OCI-LY3 (cell line): ENCODE results near the gene EIF1AX.

ENCODE experiments used
- H2AFZ ChIP-seq: fragments of 200-600, 300-600 bp; shearing (Covaris generic); 2 replicates; pipeline ENCODE4 v1.6.0; 2014; ENCODE audit warnings: antibody characterized with exemption, low read depth, low read length
- H3K27ac ChIP-seq: fragments of 200-600, 300-600 bp; sonication (generic); 2 replicates; pipeline ENCODE4 v1.5.1; 2014; ENCODE audit warnings: mild to moderate bottlenecking, low read length, moderate library complexity, mixed read lengths
- H3K27me3 ChIP-seq: fragments of 200-600, 300-600 bp; sonication (generic); 2 replicates; pipeline ENCODE4 v1.6.1; 2014; ENCODE audit warnings: low read depth, low read length, mixed read lengths
- H3K36me3 ChIP-seq: fragments of 200-600, 300-600 bp; sonication (generic); replicated peaks from 2 replicates; pipeline ENCODE3; 2014; ENCODE audit warnings: low read depth, low read length, mixed read lengths
- H3K4me1 ChIP-seq: fragments of 300-600, 200-600 bp; sonication (generic); 2 replicates; pipeline ENCODE4 v1.6.1; 2014; ENCODE audit warnings: low read length, mixed read lengths
- H3K4me2 ChIP-seq: fragments of 200-600, 300-600 bp; sonication (generic); 2 replicates; pipeline ENCODE4 v1.6.1; 2014; ENCODE audit warnings: low read length, mixed read lengths
- H3K4me3 ChIP-seq: fragments of 300-600, 200-600 bp; sonication (generic); 2 replicates; pipeline ENCODE4 v1.5.1; 2014; ENCODE audit warnings: antibody characterized with exemption, mild to moderate bottlenecking, low read length, moderate library complexity
- H3K79me2 ChIP-seq: fragments of 300-600, 200-600 bp; shearing (Covaris generic); 2 replicates; pipeline ENCODE4 v1.6.1; 2014; ENCODE audit warnings: mild to moderate bottlenecking, low read length, mixed read lengths
- H3K9ac ChIP-seq: fragments of 300-600, 200-600 bp; shearing (Covaris generic); 2 replicates; pipeline ENCODE4 v1.6.0; 2014; ENCODE audit warnings: mild to moderate bottlenecking, low read length, moderate library complexity
- H3K9me3 ChIP-seq: fragments of 200-600, 300-600 bp; shearing (Covaris generic); 2 replicates; pipeline ENCODE4 v1.6.1; 2014; ENCODE audit warnings: low read length, mixed read lengths; ENCODE audit not compliant: insufficient read depth
- H4K20me1 ChIP-seq: fragments of 200-600, 300-600 bp; sonication (generic); 2 replicates; pipeline ENCODE4 v1.6.1; 2016; ENCODE audit warnings: low read length, mixed read lengths; ENCODE audit not compliant: insufficient read depth
- CTCF ChIP-seq: fragments of 200-600, 300-600 bp; sonication (generic); IDR thresholded peaks from 2 replicates; pipeline ENCODE4 v1.5.1; 2014; ENCODE audit warnings: antibody characterized with exemption, low read length, low read depth
- EZH2phosphoT487 ChIP-seq: fragments of 200-600 bp; shearing (Covaris generic); IDR thresholded peaks from 2 replicates; pipeline ENCODE4 v1.6.1; 2018; ENCODE audit warnings: antibody characterized with exemption, mixed run types, low read depth

The EIF1AX gene

GRCh38 chrX:20139966-20140365, 1.7 kb downstream of the EIF1AX start:
- Histone ChIP-seq H4K20me1 (peaks cover 18% of the 10 kb centered on the region), H3K27me3 (no peaks in the 10 kb centered on the region), H3K4me1 (peaks cover 19% of the 10 kb centered on the region), H3K36me3 (peaks cover 27% of the 10 kb centered on the region), H3K27ac (no peak overlapping the region), H3K9me3 (no peaks in the 10 kb centered on the region), H3K4me3 (peak overlapping the region; percentile 93), H3K4me2 (peak overlapping the region; percentile 71), H2AFZ (no peak overlapping the region), H3K9ac (peak overlapping the region; percentile 87), H3K79me2 (peaks cover 56% of the 10 kb centered on the region)
- TF ChIP-seq CTCF (no peak), EZH2phosphoT487 (no peak)

- no peak overlapping the region for H3K4me2 ChIP-seq
- H4K20me1 ChIP-seq = peaks cover 33% of the 10 kb centered on the region
- TF ChIP-seq CTCF (no peak), EZH2phosphoT487 (no peak)
- H3K27me3 ChIP-seq = no peaks in the 10 kb centered on the region
- no peak overlapping the region for H3K27ac ChIP-seq
- H3K9ac ChIP-seq = no peak overlapping the region
- H3K36me3 ChIP-seq = peaks cover 46% of the 10 kb centered on the region
- H3K4me3 ChIP-seq = no peak overlapping the region
- H3K9me3 ChIP-seq = no peaks in the 10 kb centered on the region
- peaks cover 57% of the 10 kb centered on the region for H3K79me2 ChIP-seq
- H3K4me1 ChIP-seq = peaks cover 32% of the 10 kb centered on the region
- no peak overlapping the region for H2AFZ ChIP-seq
These were observed 5.7 kb downstream of the EIF1AX start for GRCh38 chrX:20135944-20136343.

GRCh38 chrX:20132666-20133065, 9.0 kb downstream of the EIF1AX start:
- peaks cover 27% of the 10 kb centered on the region for H3K79me2 ChIP-seq
- TF ChIP-seq EZH2phosphoT487 = no peak
- no peak for TF ChIP-seq CTCF

GRCh38 chrX:20130357-20130756, 11.3 kb downstream of the EIF1AX start:
- Histone ChIP-seq H3K36me3 (peaks cover 35% of the 10 kb centered on the region), H3K9ac (no peak overlapping the region), H4K20me1 (peaks cover 14% of the 10 kb centered on the region), H2AFZ (no peak overlapping the region), H3K4me3 (no peak overlapping the region), H3K27ac (no peak overlapping the region), H3K27me3 (no peaks in the 10 kb centered on the region), H3K4me1 (peaks cover 18% of the 10 kb centered on the region), H3K4me2 (no peak overlapping the region), H3K9me3 (no peaks in the 10 kb centered on the region), H3K79me2 (peaks cover 10% of the 10 kb centered on the region)
- TF ChIP-seq EZH2phosphoT487 (no peak), CTCF (no peak)

More at GRCh38 chrX:20132666-20133065, 9.0 kb downstream of the EIF1AX start:
- H3K4me1 ChIP-seq = peaks cover 18% of the 10 kb centered on the region
- H3K4me2 ChIP-seq = peak overlapping the region; percentile 33; the same call in 1 of the 2 replicates
- peaks cover 42% of the 10 kb centered on the region for H3K36me3 ChIP-seq
- peaks cover 14% of the 10 kb centered on the region for H4K20me1 ChIP-seq
- no peak overlapping the region for H2AFZ ChIP-seq
- no peak overlapping the region for H3K4me3 ChIP-seq
- H3K9ac ChIP-seq = no peak overlapping the region
- H3K27me3 ChIP-seq = no peaks in the 10 kb centered on the region
- H3K27ac ChIP-seq = peak overlapping the region; percentile 56
- no peaks in the 10 kb centered on the region for H3K9me3 ChIP-seq
